Duodenal mucosa (tissue), 2 donors: ENCODE results near the gene OR2T33.
"Not testable (repeated sequence)": the region's sequence is repeated elsewhere in the genome, so short reads cannot be mapped to it uniquely, and the experiment has no call there.

Experiments used
- H3K27ac ChIP-seq: one replicate; pipeline ENCODE4 v1.7.0; 2013; ENCODE audit warnings: low read depth, low read length
- H3K27me3 ChIP-seq, 2 donors: one replicate each; pipeline ENCODE4 v1.7.0; 2013; ENCODE audit warnings: low read length in 2 of 2, control low read depth in 1 of 2; ENCODE audit not compliant: insufficient read depth in 2 of 2, control insufficient read depth in 1 of 2
- H3K36me3 ChIP-seq, 2 donors: one replicate each; pipeline ENCODE4 v1.7.0; 2013; ENCODE audit warnings: low read length in 2 of 2, control low read depth in 1 of 2; ENCODE audit not compliant: insufficient read depth in 2 of 2, control insufficient read depth in 1 of 2
- H3K4me1 ChIP-seq, 2 donors: one replicate each; pipeline ENCODE4 v1.7.0; 2013; ENCODE audit warnings: low read length in 2 of 2, control low read depth in 1 of 2; ENCODE audit not compliant: insufficient read depth in 2 of 2, control insufficient read depth in 1 of 2
- H3K4me3 ChIP-seq, 2 donors: one replicate each; pipeline ENCODE4 v1.7.0; 2013; ENCODE audit warnings: low read length in 2 of 2, low read depth in 1 of 2
- H3K9ac ChIP-seq, 2 donors: one replicate each; pipeline ENCODE4 v1.7.0; 2013; ENCODE audit warnings: low read length in 2 of 2, low read depth in 1 of 2
- H3K9me3 ChIP-seq, 2 donors: one replicate each; pipeline ENCODE4 v1.7.0; 2013; ENCODE audit warnings: low read length in 2 of 2, control low read depth in 1 of 2; ENCODE audit not compliant: control insufficient read depth in 1 of 2

The OR2T33 gene

DNA sequence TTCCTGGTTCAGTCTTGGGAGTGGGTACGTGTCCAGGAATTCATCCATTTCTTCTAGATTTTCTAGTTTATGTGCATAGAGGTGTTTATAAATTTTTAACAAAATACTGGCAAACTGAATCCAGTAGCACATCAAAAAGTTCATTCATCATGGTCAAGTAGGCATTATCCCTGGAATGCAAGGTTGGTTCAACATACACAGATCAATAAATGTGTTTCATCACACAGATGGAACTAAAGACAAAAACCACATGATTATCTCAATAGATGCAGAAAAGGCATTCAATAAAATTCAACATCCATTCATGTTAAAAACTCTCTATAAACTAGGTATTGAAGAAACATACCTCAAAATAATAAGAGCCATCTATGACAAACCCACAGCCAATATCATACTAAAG, 18.5 kb downstream of the OR2T33 start:
- H3K4me1 ChIP-seq, H3K36me3 ChIP-seq, H3K9ac ChIP-seq, H3K27me3 ChIP-seq, H3K4me3 ChIP-seq, H3K27ac ChIP-seq: not testable (repeated sequence)
- H3K9me3 ChIP-seq: peaks cover 5 to 11% of the 10 kb centered on the region in 2 donors

- no peak overlapping the region for H3K27ac ChIP-seq
- H3K9me3 ChIP-seq: peaks cover 0 to 2% of the 10 kb centered on the region in 2 donors
- no peaks in the 10 kb centered on the region for H3K4me1 ChIP-seq
- H3K9ac ChIP-seq: no peak overlapping the region
- no peaks in the 10 kb centered on the region for H3K36me3 ChIP-seq
- no peak overlapping the region for H3K4me3 ChIP-seq
- no peaks in the 10 kb centered on the region for H3K27me3 ChIP-seq
These were observed 34.6 kb downstream of the OR2T33 start for GRCh38 chr1:248243204-248243603.

DNA sequence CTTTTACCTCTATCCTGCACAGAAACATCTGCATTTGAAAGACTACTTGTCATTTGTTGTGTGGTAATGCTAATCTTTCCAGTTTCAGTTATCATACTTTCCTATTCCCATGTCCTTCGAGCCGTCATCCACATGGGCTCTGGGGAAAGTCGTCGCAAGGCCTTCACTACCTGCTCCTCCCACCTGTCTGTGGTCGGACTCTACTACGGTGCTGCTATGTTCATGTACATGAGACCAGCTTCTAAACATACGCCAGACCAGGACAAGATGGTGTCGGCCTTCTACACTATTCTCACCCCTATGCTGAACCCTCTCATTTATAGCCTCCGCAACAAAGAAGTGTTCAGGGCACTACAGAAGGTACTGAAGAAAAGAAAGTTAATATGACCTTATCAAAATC, 38.3 kb downstream of the OR2T33 start:
- H3K4me3 ChIP-seq: no peak overlapping the region
- H3K4me1 ChIP-seq: no peaks in the 10 kb centered on the region
- no peak overlapping the region for H3K27ac ChIP-seq
- H3K9me3 ChIP-seq: peaks cover 2 to 7% of the 10 kb centered on the region in 2 donors
- H3K36me3 ChIP-seq: no peaks in the 10 kb centered on the region
- no peak overlapping the region for H3K9ac ChIP-seq
- H3K27me3 ChIP-seq: no peaks in the 10 kb centered on the region

GRCh38 chr1:248231117-248231516, 46.7 kb downstream of the OR2T33 start, which contains the start of gene OR2M4:
TSS of gene OR2M4 (plus strand) at chr1:248231417. CDS start at chr1:248238929, 7,512 bp downstream.
- Histone ChIP-seq H3K9me3 (peaks cover 13 to 16% of the 10 kb centered on the region in 2 donors), H3K4me1 (no peaks in the 10 kb centered on the region), H3K27me3 (no peaks in the 10 kb centered on the region), H3K9ac (no peak within 1 kb of the TSS), H3K4me3 (no peak within 1 kb of the TSS), H3K27ac (no peak within 1 kb of the TSS), H3K36me3 (no peaks in the 10 kb centered on the region)

DNA sequence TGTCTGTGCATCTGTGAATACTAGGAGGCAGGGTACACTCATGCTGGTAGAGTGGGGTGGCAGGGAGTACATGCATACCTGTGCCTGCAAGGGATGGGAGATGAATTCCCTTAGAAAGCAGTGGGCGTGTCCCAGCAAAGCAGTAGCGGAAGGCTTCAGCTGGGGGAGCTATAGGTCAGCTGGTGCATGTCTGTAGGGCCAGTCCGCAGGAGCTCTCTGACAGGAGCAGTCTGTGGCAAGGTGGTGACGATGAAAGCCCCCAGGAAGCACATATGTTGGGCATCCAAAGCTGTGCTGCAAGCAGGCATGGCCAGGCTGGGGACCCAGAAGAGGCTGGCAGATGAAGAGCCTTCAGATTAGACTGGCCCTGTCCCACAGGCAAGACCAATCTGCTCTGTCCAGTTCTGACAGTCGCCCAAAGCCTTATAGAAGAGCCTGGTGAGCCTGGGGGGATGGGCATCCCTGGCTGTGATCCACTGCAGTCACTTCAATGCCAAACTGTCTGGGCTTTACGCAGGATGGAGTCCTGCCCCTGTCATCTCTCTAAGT, 48.3 kb downstream of the OR2T33 start:
- Histone ChIP-seq H3K27me3 (no peaks in the 10 kb centered on the region), H3K4me3 (no peak overlapping the region), H3K9ac (no peak overlapping the region), H3K9me3 (peaks cover 9 to 13% of the 10 kb centered on the region in 2 donors), H3K27ac (no peak overlapping the region), H3K36me3 (no peaks in the 10 kb centered on the region), H3K4me1 (no peaks in the 10 kb centered on the region)

DNA sequence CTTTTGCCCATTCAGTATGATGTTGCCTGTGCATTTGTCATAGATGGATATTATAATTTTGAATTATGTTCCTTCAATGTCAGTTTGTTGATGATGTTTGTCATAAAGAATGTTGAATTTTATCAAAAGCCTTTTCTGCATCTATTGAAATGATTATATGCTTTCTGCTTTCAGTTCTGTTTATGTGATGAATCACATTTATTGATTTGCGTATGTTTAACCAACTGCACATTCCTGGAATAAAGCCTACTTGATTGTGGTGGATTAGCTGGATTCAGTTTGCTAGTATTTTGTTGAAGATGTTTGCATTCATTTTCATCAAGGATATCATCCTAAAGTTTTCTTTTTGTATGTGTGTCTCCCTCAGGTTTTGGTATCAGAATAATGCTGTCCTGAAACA, 52.2 kb downstream of the OR2T33 start:
- H3K9me3 ChIP-seq: peaks cover 13% of the 10 kb centered on the region in 2 donors
- no peak overlapping the region for H3K9ac ChIP-seq
- H3K27ac ChIP-seq: no peak overlapping the region
- H3K4me3 ChIP-seq: no peak overlapping the region
- no peaks in the 10 kb centered on the region for H3K27me3 ChIP-seq
- H3K36me3 ChIP-seq: no peaks in the 10 kb centered on the region
- H3K4me1 ChIP-seq: no peaks in the 10 kb centered on the region
